Effector CD8-positive, alpha-beta T cell (primary cell): Measurements from ENCODE around the gene TBX4.

Source experiments
- DNase-seq: peaks from one replicate; lab custom pipeline; 2025; lab: John Stamatoyannopoulos, UW
- total RNA-seq, 4 experiments: gene quantifications; one replicate each; lab custom pipeline; 2026; lab: John Stamatoyannopoulos, UW

Gene TBX4
- 0 to 0.12 (median 0) reads per million in 4 experiments for total RNA-seq

- no peak for DNase-seq
Observed at GRCh38 chr17:61452301-61453290, at the start of gene TBX4. TBX4 (plus strand) TSS chr17:61452422; CDS start chr17:61456491, 4,069 bp downstream.

DNA sequence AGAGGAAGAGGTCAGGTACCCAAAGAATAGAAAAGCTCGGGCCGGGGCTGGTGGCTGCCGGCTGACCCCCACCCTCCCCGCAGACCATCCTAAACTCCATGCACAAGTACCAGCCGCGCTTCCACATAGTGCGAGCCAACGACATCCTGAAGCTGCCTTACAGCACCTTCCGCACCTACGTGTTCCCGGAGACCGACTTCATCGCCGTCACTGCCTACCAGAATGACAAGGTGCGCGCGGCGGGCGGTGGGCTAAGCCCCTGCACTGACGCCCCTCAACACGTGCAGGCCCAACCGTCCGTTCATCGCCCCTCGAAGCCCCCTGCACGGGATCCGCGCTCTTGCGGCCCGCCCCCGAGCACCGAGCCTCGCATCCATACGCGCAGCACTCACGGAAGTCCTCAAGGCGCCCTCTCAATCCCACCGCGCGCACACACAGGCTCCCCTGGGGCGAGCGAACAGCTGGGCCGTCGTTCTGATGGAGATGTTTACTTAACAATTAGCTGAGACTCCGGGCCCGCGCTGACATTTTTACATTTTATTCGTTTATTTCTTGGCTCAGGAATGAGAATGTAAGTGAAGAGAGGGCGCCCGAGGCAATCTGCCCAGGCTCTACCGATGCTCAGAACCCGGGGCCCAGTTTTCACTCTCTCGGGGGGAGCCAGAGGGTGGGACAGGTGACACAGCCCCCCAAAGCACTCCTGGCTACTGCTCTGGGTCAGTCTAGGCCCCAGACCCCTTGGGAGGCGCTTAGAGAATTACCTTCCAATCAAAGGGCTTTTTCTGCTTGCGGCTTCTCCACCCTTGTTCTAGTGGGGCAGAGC lies 49.0 kb upstream of the TBX4 start:
- no peak for DNase-seq

DNA sequence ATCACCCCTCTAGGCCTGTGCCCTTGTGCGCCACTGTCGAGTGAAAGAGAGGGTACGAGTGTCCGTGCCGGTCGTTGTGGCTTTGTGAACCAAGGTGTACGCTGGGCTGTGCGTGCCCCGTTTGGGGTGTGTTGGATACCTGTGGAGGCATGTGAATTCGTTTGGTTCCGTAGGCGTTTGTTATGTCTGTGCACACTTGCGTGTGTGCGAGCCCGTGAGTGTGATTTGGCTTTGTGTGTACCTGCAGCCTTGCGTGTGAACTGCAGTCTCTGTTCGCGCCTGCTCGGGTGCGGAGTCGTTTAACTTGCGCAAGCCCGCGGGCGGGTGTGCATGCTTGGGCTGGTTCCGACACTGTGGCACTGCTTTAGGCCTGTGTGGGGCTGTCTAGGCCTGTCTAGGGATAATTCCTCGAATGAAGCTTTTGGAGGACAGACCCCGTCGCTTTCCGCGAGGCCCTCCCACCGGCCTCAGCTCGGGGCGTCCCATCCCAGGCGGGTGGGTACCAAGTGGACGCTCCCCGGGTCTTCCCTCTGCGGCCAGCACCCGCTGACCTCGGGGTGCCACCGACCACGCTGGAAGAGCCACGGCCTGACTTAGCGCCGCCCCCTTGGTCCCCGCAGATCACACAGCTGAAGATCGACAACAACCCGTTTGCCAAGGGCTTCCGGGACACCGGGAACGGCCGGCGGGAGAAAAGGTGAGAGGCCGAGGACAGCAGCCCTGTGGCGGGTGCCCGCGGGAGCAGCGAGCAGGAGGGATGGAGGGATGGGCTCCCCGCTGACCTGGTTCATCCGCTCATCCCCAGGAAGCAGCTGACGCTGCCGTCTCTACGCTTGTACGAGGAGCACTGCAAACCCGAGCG lies 48.2 kb upstream of the TBX4 start:
- no peak for DNase-seq

GRCh38 chr17:61404663-61404912 lies 47.6 kb upstream of the TBX4 start:
- DNase-seq = no peak

DNA sequence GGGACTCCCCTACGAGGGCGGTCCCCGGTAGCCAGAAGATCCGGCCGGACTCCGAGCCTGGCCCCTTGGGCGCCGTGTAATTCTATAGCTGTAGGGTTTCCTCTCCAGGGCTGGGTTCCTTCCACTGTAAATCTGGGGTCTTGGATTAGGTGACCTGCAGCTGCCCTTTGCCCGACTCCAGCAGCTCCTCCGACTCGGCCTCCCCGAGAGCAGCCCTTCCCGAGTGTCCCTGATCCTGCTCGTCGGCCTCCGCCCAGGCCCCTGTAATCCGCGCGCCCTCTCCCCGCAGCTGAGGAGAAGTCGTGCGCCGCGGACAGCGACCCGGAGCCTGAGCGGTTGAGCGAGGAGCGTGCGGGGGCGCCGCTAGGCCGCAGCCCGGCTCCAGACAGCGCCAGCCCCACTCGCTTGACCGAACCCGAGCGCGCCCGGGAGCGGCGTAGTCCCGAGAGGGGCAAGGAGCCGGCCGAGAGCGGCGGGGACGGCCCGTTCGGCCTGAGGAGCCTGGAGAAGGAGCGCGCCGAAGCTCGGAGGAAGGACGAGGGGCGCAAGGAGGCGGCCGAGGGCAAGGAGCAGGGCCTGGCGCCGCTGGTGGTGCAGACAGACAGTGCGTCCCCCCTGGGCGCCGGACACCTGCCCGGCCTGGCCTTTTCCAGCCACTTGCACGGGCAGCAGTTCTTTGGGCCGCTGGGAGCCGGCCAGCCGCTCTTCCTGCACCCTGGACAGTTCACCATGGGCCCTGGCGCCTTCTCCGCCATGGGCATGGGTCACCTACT lies 47.1 kb upstream of the TBX4 start:
- no peak for DNase-seq

GRCh38 chr17:61405686-61406536 lies 46.3 kb upstream of the TBX4 start:
- DNase-seq = no peak

DNA sequence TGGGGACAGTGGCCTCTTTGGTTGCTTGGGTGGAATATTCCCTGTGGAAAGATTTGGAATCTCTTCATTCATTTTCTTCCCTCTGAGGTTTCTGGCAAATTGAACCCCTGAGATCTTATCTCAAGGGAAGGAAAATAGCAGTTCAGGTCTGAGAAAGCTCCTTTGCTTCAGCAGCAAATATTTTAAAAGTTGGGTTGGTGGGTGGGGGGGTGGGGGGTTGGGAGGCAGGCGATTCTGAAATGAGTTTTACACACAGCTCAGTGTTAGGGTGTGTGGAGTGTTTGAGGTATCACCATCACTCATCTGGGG lies 45.7 kb upstream of the TBX4 start:
- DNase-seq = no peak

DNA sequence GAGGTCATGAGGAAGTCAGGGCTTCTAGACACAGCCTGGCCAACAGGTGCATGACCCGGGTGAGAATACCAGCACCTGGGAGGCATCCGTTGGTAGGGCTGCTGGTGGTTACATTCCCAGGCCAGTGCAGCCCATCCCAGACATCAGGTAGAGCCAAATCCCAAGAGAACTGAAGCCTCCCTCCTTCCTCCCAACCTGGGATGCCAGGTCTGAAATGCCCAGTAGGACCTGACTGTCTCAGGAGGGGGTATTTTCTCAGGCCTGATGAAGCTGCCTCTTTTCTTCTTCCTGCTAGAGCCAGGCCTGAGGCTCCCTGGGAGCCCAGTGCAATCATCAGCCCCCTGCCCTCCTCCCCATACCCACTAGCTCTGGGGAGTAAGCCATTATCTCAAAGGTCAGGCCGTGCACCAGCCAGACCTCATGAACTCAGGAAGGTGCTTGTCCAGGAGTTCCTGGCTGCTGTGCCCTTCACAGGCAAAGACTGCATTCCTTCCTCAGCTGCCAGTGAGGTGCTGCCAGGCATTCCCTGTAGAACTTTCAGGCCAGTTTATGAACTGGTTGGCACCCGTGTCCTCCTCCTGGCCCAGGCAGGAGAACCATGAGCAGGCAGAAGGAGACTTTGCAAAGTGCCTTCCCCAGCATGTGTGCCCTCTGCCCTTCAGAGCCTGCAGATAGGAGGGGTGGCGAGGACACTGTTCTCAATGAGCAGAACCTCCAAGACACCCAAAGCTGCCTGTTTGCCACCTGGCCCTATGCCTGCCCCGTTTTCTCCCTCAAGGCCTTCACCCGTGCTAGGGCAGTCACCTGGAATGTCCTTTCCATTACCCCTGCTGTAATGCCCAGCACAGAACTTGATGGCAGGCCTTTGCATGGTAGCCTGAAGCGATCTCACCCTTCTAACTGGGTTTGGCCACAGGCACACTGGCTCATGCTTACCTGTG lies 45.0 kb upstream of the TBX4 start:
- no peak for DNase-seq

DNA sequence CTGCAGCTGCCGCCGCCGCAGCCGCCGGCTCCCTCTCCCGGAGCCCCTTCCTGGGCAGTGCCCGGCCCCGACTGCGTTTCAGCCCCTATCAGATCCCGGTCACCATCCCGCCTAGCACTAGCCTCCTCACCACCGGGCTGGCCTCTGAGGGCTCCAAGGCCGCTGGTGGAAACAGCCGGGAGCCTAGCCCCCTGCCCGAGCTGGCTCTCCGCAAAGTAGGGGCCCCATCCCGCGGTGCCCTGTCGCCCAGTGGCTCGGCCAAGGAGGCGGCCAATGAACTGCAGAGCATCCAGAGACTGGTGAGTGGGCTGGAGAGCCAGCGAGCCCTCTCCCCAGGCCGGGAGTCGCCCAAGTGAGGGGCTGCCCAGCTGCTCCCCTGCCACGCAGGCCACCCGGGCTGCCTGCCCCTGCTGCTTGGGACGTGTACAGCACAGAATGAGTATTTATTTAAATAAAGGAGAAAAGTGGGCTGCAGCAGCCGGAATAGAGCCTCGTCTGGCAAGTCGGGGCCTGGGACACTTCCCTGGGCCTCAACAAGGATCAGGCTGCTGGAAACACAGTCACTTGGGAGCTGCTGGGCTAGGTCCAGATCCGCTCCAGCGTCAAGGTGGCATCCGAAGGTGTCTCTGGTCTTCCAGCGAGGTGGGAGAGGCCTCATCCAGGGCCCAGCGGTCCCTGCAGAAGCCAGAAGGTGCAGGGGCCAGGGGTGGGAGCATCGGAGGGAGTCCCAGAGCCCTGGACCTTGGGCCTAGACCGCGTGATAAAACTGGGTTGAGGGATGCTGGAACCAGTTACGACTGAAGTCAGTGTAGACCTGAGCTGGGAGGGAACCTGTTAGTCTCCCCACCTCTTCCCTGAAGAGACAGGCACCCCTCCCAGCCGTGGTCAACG lies 43.8 kb upstream of the TBX4 start:
- DNase-seq = no peak

- peak; percentile 12 for DNase-seq
Observed at GRCh38 chr17:61409301-61410112, 42.7 kb upstream of the TBX4 start.

GRCh38 chr17:61410141-61411010 lies 41.8 kb upstream of the TBX4 start:
- DNase-seq = peak; percentile 65

DNA sequence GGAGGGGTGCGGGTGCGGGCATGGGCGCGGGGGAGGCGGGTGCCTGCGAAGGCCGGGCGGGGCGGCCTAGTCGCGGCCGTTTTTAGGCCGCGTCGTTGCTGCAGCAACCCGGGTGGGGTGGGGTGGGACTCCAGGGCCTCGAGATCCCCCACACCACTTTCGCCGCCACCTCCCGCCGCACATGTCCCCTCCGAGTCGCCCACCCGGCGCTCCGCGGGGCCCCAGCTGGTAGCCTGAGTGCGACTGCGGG lies 41.3 kb upstream of the TBX4 start:
- DNase-seq = no peak

DNA sequence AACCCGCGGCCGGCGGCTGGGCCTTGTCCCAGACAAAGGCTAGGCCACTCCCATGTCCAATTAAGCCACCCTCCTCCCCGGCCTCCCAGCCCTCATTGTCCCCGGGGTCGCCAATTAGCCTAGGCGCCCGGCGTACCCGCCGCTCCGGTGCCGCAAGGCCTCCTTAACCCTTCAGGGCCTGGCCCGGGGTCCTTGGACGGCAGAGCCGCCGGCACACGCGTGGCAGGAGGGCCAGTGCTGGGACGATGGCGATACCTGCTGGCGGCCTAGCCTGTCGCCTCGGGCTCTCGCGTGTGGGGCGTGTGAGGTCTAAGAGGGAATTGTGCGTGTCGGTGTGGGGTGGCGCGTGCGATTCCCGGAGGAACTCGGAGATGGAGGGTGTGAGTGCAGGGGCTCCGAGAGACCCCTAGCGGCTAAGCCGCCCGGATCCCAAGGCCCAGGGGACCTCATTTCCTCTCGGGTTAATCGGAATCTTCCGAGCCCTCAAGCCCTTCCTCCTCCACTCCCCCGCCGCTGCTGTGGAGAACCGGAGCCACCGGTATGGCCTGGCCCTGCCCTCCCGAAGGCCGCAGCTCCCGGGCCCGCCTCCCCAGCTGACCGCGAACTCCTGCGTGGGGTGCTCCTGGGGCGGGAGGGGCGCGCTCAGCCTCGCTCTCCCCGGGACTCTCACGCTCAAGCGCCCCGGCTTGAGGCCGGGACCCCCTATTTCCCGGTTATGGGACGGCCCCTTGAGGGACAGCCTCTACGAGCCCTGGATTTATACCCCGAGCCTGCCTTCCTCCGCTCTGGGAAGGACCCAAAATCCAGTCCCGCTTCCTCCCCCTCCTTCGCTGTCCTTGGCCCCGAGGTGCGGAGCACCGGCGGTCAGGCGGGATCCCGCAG lies 40.7 kb upstream of the TBX4 start:
- DNase-seq = no peak

DNA sequence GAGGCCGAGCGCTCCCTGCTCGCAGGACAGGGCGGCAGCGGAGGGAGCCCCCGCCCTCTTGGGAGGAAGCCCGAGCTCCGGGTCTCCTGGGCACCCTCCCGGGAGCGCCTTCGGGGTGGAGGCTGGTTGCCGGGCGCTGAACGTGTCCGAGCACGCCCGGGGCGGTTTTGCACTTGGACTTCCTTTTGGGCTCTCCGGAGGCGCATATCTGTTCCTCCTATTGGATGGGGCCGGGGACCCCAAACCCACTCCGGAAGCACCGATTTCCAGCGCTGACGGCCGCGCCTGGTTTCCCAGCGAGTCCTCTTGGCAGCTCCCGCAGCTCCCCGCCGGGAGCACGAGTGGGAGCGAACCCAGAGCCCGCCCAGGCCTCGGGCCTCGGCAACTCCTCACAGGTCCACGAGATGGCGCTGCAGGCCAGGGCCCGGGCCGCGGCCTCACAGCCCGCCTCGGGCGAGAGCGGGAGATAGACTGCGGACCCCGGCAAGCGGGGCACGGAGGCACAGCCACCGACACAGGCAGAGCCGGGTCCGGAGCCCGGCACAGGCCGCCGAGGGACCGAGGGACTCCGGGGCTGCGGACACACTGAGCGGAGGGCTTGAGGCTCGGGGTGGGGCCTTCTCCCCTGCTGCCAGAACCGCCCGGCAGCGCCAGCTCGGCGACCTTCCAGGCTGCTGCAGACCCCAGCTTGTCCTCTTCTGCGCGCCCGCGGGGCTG lies 39.9 kb upstream of the TBX4 start:
- DNase-seq = peak; percentile 65
